ENCODE results near the gene NELFCD. TPM values are rescaled to one million over a fixed set of nuclear protein-coding genes. Genes with fewer than 3 reads are reported as not detected.
A peak's percentile ranks its signal among the peaks of the same experiment; 100 is the strongest.

Gene NELFCD
- total RNA-seq, 1 experiment from 2014 or later: 88.2 TPM

DNA sequence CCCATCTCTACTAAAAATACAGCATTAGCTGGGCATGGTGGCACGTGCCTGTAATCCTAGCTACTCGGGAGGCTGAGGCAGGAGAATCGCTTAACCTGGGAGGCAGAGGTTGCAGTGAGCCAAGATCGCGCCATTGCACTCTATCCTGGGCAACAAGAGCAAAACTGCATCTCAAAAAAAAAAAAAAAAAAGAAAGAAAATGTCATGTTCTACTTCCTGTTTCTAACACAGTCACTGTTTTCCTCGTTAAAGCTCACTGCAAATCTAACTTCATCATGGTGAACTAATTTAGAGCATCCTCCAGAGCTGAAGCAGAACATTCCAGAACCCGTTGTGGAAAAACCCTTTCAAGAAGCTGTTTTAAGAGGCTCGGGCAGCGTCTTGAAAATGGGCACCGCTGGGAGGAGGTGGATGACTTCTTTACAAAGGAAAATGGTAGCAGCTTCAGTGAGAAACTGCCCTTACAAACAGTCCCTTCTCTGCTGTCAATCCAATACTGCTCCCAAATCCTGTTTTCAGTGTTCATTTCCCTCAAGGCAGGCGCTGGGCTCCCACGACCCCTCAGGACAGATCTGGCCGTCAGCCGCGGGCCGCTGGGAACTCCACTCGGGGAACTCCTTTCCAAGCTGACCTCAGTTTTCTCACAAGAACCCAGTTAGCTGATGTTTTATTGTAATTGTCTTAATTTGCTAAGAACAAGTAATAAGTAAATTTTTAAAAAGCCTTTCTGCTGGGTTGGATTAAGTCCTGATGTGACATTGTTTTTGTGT lies 13.5 kb downstream of the NELFCD start (continued):
- TF ChIP-seq, protein P1, sequence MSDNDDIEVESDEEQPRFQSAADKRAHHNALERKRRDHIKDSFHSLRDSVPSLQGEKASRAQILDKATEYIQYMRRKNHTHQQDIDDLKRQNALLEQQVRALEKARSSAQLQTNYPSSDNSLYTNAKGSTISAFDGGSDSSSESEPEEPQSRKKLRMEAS (IDR thresholded peaks at IDR 0.05): no peak
- no peak for TF ChIP-seq RAD21 (IDR thresholded peaks at IDR 0.05; ENCODE audit: low read depth)

DNA sequence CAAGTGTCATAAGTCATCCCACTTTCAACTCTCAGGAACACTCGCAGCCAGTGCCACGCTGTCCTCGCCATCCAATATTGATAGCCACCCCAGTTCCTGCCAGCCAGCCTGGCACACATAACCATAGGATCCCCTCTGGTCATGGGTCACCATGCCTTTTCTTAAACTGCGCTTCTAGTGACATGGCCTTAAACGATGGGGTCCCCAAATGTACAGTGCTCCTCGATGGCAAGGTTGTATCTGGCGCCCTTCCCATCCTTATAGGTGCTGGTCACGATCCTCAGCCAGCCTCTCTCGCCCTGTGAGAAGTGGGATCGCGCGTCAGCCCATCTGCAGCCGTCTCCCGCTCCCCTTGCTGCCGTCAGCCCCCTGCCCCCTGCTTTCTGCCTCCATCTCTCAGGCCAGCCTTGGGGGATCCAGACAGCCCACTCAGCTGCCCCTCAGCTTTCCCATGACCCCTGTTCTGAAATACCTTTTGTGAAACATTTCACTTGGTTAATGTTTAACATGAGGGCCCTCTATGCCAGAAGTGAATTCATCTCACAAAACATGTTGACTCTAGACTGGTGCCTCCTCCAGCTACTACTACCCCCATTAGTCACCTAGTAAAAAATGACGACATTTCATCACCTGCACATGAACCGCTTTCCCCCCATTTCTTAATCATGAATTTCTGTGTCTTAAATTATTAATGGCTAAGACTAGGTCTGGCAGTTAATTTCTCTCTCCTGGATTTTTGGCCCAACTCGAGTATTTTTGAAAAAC lies 14.6 kb downstream of the NELFCD start:
- ChIA-PET CTCF (no interaction called here), RAD21 (ENCODE audit: low non-redundant PET in 1 of 2, low total read pairs in 2 of 2, uncharacterized antibody in 2 of 2, unreplicated experiment in 2 of 2) (no interaction called here), POLR2A (no interaction called here)
- no peak overlapping the region for H3K4me2 ChIP-seq (ENCODE audit: low read length)
- DNase-seq (ENCODE audit: low read depth, low spot score) (no peak), ATAC-seq (no peak)
- no peak overlapping the region for H3K4me3 ChIP-seq (replicated peaks in 1 of 2; ENCODE audit: low read depth in 1 of 2, low read length in 2 of 2)
- H3K27me3 ChIP-seq (ENCODE audit: insufficient read depth, low read length): no peaks in the 10 kb centered on the region
- BruUV-seq (replicated peaks): TSS peak; percentile 83
- no peak overlapping the region for H2AFZ ChIP-seq (ENCODE audit: low read depth, low read length, poor library complexity, severe bottlenecking)
- TF ChIP-seq EGR1 (IDR thresholded peaks at IDR 0.05; ENCODE audit: low read depth) (no peak), YY1 (IDR thresholded peaks at IDR 0.05; ENCODE audit: extremely low read depth, insufficient replicate concordance, low read depth, low read length) (no peak), RAD21 (IDR thresholded peaks at IDR 0.05; ENCODE audit: low read depth) (no peak), SP1 (IDR thresholded peaks at IDR 0.05; ENCODE audit: low read depth) (no peak), ZNF274 (IDR thresholded peaks at IDR 0.05; ENCODE audit: low read depth, low read length) (no peak), JUND (IDR thresholded peaks at IDR 0.05) (no peak), ELF1 (IDR thresholded peaks at IDR 0.05; ENCODE audit: borderline replicate concordance, low read depth) (no peak), ZFX (IDR thresholded peaks at IDR 0.05) (no peak)
- TF ChIP-seq, protein P2, sequence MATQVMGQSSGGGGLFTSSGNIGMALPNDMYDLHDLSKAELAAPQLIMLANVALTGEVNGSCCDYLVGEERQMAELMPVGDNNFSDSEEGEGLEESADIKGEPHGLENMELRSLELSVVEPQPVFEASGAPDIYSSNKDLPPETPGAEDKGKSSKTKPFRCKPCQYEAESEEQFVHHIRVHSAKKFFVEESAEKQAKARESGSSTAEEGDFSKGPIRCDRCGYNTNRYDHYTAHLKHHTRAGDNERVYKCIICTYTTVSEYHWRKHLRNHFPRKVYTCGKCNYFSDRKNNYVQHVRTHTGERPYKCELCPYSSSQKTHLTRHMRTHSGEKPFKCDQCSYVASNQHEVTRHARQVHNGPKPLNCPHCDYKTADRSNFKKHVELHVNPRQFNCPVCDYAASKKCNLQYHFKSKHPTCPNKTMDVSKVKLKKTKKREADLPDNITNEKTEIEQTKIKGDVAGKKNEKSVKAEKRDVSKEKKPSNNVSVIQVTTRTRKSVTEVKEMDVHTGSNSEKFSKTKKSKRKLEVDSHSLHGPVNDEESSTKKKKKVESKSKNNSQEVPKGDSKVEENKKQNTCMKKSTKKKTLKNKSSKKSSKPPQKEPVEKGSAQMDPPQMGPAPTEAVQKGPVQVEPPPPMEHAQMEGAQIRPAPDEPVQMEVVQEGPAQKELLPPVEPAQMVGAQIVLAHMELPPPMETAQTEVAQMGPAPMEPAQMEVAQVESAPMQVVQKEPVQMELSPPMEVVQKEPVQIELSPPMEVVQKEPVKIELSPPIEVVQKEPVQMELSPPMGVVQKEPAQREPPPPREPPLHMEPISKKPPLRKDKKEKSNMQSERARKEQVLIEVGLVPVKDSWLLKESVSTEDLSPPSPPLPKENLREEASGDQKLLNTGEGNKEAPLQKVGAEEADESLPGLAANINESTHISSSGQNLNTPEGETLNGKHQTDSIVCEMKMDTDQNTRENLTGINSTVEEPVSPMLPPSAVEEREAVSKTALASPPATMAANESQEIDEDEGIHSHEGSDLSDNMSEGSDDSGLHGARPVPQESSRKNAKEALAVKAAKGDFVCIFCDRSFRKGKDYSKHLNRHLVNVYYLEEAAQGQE (IDR thresholded peaks at IDR 0.05; ENCODE audit: low read depth): no peak
- TF ChIP-seq, protein P1 (IDR thresholded peaks at IDR 0.05): no peak
- no peak overlapping the region for H3K27ac ChIP-seq (ENCODE audit: low read depth, low read length)
- H4K20me1 ChIP-seq (ENCODE audit: insufficient read depth): no peaks in the 10 kb centered on the region
- H3K9me3 ChIP-seq (ENCODE audit: control insufficient read depth in 1 of 2, insufficient read depth in 1 of 2, low read depth in 1 of 2, low read length in 2 of 2): no peaks in the 10 kb centered on the region
- no peaks in the 10 kb centered on the region for H3K4me1 ChIP-seq (ENCODE audit: control insufficient read depth in 1 of 2, insufficient read depth in 2 of 2, low read length in 2 of 2)
- H3K36me3 ChIP-seq (ENCODE audit: control insufficient read depth in 1 of 2, insufficient read depth in 2 of 2, low read length in 2 of 2): peaks cover 60 to 68% of the 10 kb centered on the region in 2 experiments
- H3K9ac ChIP-seq (ENCODE audit: low read length): no peak overlapping the region
- peaks cover 5% of the 10 kb centered on the region; the same call in 1 of the 2 replicates for H3K79me2 ChIP-seq (ENCODE audit: insufficient read depth, low read length)
- no peaks in the 10 kb centered on the region for H3K9me2 ChIP-seq (ENCODE audit: insufficient read depth)
- intact Hi-C loops (cut with micrococcal nuclease): no loop called here
